ENCODE measurements around the gene TSPAN18. TPM values are rescaled to one million over a fixed set of nuclear protein-coding genes. Genes with fewer than 3 reads are reported as not detected.

The TSPAN18 gene
- polyA plus RNA-seq, 1 of the 3 experiments (the other 2 are of a cell fraction) = 0.72 TPM

GRCh38 chr11:44963136-44963535 lies 236.4 kb downstream of the TSPAN18 start:
- Histone ChIP-seq H3K4me1 (ENCODE audit: control insufficient read depth in 1 of 2, insufficient read depth in 2 of 2, low read depth in 1 of 2, low read length in 1 of 2) (no peaks in the 10 kb centered on the region; a peak in 1 of 4 replicates), H3F3A (replicated peaks; ENCODE audit: insufficient read depth) (no peaks in the 10 kb centered on the region), H3K4me3 (ENCODE audit: low read depth in 2 of 2, low read length in 1 of 2) (no peak overlapping the region), H3K27me3 (ENCODE audit: insufficient read depth) (peaks cover 6% of the 10 kb centered on the region; the same call in 1 of the 2 replicates), H2AFZ (ENCODE audit: low read depth) (no peak overlapping the region), H3K36me3 (replicated peaks in 1 of 2; ENCODE audit: control insufficient read depth in 1 of 2, insufficient read depth in 2 of 2, low read length in 1 of 2) (no peaks in the 10 kb centered on the region), H3K27ac (ENCODE audit: low read depth in 2 of 2, low read length in 1 of 2) (no peak overlapping the region), H3K9me2 (no peaks in the 10 kb centered on the region), H3K9me3 (no peaks in the 10 kb centered on the region), H3K9ac (no peak overlapping the region), H4K20me1 (ENCODE audit: insufficient read depth) (no peaks in the 10 kb centered on the region), H3K79me2 (ENCODE audit: insufficient read depth) (no peaks in the 10 kb centered on the region), H3K4me2 (no peak overlapping the region)
- ChIA-PET POLR2A (no interaction called here), CTCF (interaction anchor here (1.8 to 5.6 kb wide), 2 partner anchors 27 to 141 kb away, joined by 8 to 35 read pairs; no protein-coding TSS in a partner anchor)
- TF ChIP-seq, protein P1, sequence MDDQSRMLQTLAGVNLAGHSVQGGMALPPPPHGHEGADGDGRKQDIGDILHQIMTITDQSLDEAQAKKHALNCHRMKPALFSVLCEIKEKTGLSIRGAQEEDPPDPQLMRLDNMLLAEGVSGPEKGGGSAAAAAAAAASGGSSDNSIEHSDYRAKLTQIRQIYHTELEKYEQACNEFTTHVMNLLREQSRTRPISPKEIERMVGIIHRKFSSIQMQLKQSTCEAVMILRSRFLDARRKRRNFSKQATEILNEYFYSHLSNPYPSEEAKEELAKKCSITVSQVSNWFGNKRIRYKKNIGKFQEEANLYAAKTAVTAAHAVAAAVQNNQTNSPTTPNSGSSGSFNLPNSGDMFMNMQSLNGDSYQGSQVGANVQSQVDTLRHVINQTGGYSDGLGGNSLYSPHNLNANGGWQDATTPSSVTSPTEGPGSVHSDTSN (IDR thresholded peaks at IDR 0.05) = no peak
- 94% methylated on average over 6 of the region's 7 CpGs for WGBS (ENCODE audit: low lambda C conversion rate)
- peak; percentile 47 for DNase-seq

DNA sequence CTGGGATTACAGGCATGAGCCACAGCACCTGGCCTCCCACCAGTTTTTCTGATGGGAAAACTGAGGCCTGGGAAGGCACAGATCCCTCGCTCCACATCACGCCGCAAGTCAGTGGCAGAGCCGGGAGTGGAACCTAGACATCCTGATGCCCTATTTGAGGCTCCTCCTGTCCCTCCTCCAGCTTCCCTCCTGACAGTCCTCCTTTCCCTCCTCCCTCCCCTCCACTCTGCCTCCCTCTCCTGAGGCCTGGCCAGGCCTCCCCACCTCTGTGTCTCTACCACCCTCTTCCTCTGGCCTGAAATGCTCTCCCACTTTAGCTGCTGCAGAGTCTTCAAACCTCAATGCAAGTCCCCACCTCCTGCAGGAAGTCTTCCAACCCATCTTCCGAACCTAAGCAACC lies 237.2 kb downstream of the TSPAN18 start:
- WGBS (ENCODE audit: low lambda C conversion rate) = 84% methylated on average over 5 of the region's 5 CpGs
- Histone ChIP-seq H3K4me1 (ENCODE audit: control insufficient read depth in 1 of 2, insufficient read depth in 2 of 2, low read depth in 1 of 2, low read length in 1 of 2) (no peaks in the 10 kb centered on the region; a peak in 1 of 4 replicates), H3K36me3 (replicated peaks in 1 of 2; ENCODE audit: control insufficient read depth in 1 of 2, insufficient read depth in 2 of 2, low read length in 1 of 2) (no peaks in the 10 kb centered on the region), H2AFZ (ENCODE audit: low read depth) (no peak overlapping the region), H3K79me2 (ENCODE audit: insufficient read depth) (no peaks in the 10 kb centered on the region), H4K20me1 (ENCODE audit: insufficient read depth) (no peaks in the 10 kb centered on the region), H3K27ac (ENCODE audit: low read depth in 2 of 2, low read length in 1 of 2) (no peak overlapping the region), H3K27me3 (ENCODE audit: insufficient read depth) (peaks cover 6% of the 10 kb centered on the region; the same call in 1 of the 2 replicates), H3K9me3 (no peaks in the 10 kb centered on the region), H3K9ac (no peak overlapping the region), H3K4me3 (ENCODE audit: low read depth in 2 of 2, low read length in 1 of 2) (no peak overlapping the region), H3K4me2 (no peak overlapping the region), H3F3A (replicated peaks; ENCODE audit: insufficient read depth) (no peaks in the 10 kb centered on the region), H3K9me2 (no peaks in the 10 kb centered on the region)
- TF ChIP-seq JUND (IDR thresholded peaks at IDR 0.05) (no peak), RCOR1 (IDR thresholded peaks at IDR 0.05; ENCODE audit: low read length) (no peak), RFX5 (IDR thresholded peaks at IDR 0.05; ENCODE audit: low read length) (no peak), GATA2 (CRISPR knock-in tag; IDR thresholded peaks at IDR 0.05) (no peak), FOXJ3 (CRISPR knock-in tag; IDR thresholded peaks at IDR 0.05) (no peak), GABPA (IDR thresholded peaks at IDR 0.05; ENCODE audit: low read depth) (no peak), ZBTB33 (IDR thresholded peaks at IDR 0.05; ENCODE audit: borderline replicate concordance, low read depth) (no peak), USF1 (IDR thresholded peaks at IDR 0.05; ENCODE audit: borderline replicate concordance, low read depth) (no peak)
- TF ChIP-seq, protein P2, sequence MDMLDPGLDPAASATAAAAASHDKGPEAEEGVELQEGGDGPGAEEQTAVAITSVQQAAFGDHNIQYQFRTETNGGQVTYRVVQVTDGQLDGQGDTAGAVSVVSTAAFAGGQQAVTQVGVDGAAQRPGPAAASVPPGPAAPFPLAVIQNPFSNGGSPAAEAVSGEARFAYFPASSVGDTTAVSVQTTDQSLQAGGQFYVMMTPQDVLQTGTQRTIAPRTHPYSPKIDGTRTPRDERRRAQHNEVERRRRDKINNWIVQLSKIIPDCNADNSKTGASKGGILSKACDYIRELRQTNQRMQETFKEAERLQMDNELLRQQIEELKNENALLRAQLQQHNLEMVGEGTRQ (IDR thresholded peaks at IDR 0.05; ENCODE audit: borderline replicate concordance, low read depth, low read length) = no peak
- TF ChIP-seq, protein P1 (IDR thresholded peaks at IDR 0.05) = no peak
- TF ChIP-seq, protein P3, sequence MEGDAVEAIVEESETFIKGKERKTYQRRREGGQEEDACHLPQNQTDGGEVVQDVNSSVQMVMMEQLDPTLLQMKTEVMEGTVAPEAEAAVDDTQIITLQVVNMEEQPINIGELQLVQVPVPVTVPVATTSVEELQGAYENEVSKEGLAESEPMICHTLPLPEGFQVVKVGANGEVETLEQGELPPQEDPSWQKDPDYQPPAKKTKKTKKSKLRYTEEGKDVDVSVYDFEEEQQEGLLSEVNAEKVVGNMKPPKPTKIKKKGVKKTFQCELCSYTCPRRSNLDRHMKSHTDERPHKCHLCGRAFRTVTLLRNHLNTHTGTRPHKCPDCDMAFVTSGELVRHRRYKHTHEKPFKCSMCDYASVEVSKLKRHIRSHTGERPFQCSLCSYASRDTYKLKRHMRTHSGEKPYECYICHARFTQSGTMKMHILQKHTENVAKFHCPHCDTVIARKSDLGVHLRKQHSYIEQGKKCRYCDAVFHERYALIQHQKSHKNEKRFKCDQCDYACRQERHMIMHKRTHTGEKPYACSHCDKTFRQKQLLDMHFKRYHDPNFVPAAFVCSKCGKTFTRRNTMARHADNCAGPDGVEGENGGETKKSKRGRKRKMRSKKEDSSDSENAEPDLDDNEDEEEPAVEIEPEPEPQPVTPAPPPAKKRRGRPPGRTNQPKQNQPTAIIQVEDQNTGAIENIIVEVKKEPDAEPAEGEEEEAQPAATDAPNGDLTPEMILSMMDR (IDR thresholded peaks at IDR 0.05) = no peak
- ChIA-PET CTCF (interaction anchor here (1.8 to 5.6 kb wide), 2 partner anchors 27 to 140 kb away, joined by 8 to 35 read pairs; no protein-coding TSS in a partner anchor), POLR2A (no interaction called here)
- DNase-seq = no peak
